Measurements from ENCODE around the gene BRCC3.
"Not testable (repeated sequence)": the region's sequence is repeated elsewhere in the genome, so short reads cannot be mapped to it uniquely, and the experiment has no call there.

The BRCC3 gene

DNA sequence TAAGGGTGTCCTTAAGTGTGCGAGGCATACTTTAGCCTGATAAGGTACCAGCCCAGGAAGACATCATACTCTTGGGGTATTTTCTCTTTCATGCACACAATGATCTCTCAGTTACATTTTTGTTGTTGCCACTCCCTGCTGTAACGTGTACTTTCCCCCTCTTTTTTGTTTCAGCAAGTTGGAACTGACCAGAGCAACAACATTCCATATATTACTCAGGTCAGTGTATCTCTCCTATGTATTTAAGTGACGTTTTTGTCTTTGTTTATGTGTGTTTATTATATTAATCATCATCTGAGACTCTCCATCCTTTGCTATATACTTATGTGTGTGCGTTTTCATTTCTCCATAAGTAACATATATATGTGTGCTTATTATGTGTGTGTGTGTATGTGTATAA, 73.6 kb downstream of the BRCC3 start:
- DNase-seq (ENCODE audit: low read depth), result no peak

DNA sequence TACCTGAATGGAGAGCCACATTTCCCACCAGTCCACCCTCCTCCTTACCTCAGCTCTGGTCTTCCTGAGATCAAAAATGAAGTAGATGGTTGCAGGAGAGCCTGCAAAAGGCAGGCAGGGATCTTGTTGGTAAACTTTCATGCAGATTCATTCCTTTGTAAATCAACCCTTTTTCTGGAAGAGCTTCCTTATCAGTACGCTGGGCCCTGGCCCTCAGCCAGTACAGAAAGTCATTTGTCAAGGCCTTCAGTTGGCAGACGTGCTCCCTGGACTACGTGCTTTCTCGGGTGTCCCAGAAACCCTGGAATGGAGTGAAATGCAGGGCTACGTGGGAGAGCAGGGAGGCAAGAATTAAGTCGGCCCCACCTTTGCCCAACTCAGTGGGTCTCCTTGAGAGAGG, 76.3 kb downstream of the BRCC3 start:
- DNase-seq (ENCODE audit: low read depth), result not testable (repeated sequence)

DNA sequence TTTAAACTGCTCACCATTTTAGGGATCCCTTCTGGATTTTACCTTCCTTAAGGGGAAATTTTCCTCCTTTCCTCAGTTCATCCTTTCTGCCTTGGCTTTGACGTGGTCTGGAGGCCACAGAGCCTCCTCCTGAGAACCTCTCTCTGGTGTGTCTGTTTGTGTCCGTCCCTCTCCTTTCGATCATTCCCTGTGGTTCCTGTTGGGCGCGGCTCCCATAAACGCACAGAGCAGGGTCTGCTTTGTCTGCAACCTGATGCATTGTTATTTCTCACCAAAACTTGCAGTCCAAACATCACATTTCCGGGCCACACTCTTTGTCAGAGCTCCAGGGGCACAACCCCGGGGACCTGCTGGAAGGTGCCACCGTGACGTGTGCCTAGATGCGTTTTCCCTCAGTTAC, 76.9 kb downstream of the BRCC3 start:
- not testable (repeated sequence) for DNase-seq (ENCODE audit: low read depth)

DNA sequence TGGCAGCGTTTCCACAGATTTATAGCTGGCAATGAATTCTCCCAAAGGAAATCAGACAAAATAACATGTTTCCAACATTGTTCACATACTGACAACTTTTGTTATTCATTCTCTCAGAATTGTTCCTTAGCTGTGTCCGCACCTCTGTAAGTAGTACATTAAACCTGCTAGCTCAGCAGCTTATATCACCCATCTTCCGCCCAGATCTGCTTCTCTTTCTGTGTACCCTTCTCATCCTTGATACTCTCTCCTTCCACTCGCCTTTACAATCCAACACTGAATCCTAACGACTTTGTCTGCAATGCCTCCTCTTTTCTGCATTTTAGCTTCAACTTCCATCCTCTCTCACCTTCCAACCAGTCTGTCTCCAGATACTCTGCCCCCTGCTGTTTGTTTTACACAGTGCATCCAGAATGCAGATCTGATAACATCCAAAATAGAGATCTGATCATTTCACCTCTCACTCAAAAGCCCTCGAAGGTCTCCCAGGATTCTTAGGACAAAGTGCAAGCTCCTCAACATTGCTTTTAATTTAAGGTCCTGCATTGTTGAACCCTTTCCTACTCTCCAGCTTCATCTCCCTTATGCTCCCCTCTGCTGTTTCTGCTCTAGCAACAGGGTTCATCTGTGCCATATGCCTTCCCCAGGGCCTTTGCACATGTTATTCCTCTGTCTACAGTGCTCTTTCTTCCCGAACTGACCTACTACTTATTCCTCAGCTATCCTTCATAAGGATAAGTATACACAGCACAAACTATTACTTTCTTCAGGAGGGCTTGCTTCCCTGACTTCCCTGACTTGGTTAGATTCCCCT, 77.6 kb downstream of the BRCC3 start:
- DNase-seq (ENCODE audit: low read depth), result peak; percentile 12

DNA sequence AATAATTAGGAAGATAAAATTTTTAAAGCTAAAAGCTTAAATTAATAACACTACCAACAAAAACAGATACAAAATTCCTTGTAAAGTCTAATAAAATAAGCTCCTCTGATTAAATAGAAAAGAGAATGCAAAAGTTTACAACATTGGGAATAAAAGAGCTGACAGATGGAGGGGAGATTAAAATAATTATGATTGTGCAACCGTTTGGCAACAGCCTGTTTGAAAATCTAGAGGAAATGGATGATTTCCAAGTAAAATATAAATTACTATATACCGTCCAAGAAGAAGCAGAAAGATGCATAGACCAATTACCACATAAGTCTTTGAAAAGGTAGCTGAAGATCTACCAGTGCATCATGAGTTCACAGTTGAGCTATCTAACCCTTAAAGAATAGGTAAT, 98.6 kb downstream of the BRCC3 start:
- DNase-seq (ENCODE audit: low read depth), result no peak
